GM21723 (cell line): Measurements from ENCODE around the gene FXR2.
"Not testable (repeated sequence)": the region's sequence is repeated elsewhere in the genome, so short reads cannot be mapped to it uniquely, and the experiment has no call there.

ENCODE experiments used
- ATAC-seq: cut with Tn5 transposase; IDR thresholded peaks from one replicate; pipeline ENCODE4 v1.9.1; 2021; ENCODE audit warnings: mild to moderate bottlenecking, moderate library complexity; ENCODE audit not compliant: unreplicated experiment

FXR2 gene

DNA sequence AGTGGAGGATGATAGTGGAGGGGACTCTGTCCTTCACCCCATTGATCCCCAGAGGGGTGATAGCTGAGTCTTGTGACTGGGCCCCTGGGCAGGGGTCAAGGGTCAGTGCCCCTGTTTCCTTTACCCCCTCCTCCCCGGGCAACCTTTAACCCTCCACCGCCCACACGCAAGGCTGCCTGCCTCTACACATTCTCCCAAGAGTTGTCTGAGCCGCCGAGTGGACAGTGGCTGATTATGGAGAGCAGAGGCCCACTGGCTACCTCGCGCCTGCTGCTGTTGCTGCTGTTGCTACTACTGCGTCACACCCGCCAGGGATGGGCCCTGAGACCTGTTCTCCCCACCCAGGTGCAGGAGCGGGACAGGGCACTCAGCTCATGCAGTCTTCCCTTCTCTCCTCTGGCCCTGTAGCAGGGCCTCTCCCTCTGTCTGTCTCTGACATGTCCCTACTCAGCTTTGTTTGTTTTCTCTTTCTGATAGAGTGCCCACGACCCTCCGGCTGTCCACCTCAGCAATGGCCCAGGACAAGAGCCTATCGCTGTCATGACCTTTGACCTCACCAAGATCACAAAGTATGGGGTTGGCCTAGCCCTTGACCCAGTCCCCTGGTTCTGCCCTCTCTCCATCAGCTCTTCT lies 15.4 kb upstream of the FXR2 start, which contains the start of gene SHBG:
TSS of gene SHBG (plus strand) at position 197 of the 633 bp plus-strand sequence. CDS start at position 235, 38 bp downstream.
- ATAC-seq: no peak

GRCh38 chr17:7627250-7628121 lies 12.8 kb upstream of the FXR2 start, which contains the start of gene SAT2:
Gene SAT2, minus strand, starts transcription at chr17:7627821. Its CDS starts 186 bp downstream, at chr17:7627635.
- ATAC-seq: peak; percentile 77

DNA sequence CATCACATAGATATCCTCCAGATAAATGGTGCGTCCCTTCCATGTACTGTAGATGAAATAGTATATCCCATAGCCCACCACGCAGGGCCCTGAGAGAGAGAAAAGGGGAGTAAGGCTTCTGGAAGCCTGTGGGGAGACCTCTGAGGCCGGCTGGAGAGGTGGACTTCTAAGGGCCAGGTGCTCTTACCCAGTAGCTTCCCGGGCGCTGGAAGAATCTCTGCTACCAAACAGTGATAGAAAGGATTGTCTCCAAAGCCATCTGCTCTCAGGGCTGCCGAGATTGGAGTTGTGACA lies 12.2 kb upstream of the FXR2 start:
- ATAC-seq: no peak

DNA sequence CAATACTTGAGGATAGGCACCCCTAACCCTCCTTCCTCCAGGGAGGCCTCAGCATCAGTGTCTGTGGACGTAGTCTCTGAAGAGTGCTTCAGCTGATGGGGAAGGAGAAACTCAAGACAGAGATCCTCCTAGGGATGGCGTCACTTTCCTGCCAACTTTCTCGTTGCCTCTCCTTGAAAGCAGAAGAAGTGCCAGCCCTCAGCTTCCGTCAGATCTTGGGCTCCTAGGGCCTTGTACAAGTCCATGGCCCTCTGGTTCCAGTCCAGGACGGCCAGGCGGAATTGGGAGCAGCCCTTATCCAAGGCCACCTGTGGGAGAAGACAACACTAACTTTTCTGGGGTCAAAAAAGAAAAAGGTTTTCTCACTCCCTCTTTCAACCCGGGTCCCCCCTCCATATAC lies 11.6 kb upstream of the FXR2 start:
- ATAC-seq: no peak

- ATAC-seq: not testable (repeated sequence)
These were observed 11.1 kb upstream of the FXR2 start for GRCh38 chr17:7625749-7626148.

- ATAC-seq: no peak
These were observed 9.0 kb upstream of the FXR2 start for GRCh38 chr17:7623661-7624060.

- no peak for ATAC-seq
These were observed 6.1 kb upstream of the FXR2 start for GRCh38 chr17:7620835-7621234.

- no peak for ATAC-seq
These were observed 3.9 kb upstream of the FXR2 start for GRCh38 chr17:7618608-7619007.

DNA sequence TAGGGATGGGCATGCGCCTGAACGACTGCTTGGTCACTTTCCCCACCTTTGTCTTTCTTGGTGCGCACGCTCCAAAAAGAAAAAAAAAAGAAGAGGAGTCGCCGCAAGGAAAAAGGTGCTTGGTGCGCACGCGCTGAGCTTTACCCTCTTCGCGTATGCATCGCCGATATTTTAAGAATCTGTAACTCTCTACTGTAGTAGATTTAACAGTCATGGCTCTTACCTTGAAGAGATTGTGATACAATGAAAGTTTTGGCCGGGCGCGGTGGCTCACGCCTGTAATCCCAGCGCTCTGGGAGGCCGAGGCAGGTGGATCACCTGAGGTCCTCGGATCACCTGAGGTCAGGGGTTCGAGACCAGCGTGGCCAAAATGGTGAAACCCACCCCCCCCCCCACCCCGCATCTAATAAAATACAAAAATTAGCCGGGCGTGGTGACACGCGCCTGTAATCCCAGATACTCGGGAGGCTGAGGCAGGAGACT lies 609 bp upstream of the FXR2 start:
- ATAC-seq: no peak

DNA sequence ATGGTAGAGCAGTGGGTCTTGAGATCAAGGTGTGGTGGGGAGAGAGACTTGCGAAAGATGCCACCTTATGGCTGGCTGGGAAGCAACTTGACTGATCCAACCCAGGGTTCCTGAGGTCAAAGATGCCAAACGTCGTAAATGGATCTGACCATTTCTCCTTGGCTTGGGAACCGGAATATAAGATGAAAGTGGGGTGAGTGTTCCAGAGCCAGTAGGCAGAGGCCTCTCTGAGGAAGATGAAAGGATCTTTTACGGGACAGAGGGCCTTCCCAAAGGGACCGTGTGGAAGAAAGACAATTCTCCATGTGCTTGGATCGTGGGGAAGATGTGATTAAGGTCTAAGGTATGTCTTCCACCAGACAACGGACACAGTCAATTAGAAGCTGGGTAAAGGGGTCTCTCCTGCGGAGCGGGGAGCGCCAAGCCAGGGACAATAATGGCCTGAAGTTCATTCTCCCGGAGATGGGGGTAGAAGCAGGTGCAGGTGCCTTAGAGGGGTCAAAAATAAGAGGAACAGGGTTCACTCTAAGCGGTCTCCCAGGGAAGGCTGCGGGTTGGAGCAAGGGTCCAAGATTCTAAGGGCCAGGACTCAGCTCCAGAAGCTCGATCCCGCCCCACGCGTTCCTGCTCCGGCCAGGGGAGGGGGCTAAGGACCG lies 800 bp downstream of the FXR2 start:
- no peak for ATAC-seq

- ATAC-seq: no peak
These were observed 2.4 kb downstream of the FXR2 start for GRCh38 chr17:7612294-7612640.

GRCh38 chr17:7611635-7612293 lies 2.9 kb downstream of the FXR2 start:
- no peak for ATAC-seq

- ATAC-seq: no peak
These were observed 4.1 kb downstream of the FXR2 start for GRCh38 chr17:7610641-7611040.

DNA sequence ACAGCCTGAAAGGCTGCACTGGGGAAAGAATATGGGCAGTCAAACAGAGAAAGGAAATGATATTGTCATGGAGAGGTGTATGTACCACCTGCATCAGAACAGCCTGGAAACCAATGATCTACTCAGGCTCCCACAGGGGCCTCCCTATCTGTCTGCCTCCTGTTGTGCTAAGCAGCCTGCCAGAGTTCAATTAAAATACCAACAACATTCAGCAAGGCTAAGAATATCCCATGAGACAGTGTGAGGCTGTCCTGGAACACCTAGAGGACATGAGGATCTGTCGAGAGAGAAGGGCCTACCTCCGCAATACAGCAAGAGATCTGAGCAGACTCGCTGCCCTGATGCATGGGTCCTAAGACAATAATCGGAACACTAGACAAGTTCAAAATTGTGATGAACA lies 8.4 kb downstream of the FXR2 start:
- no peak for ATAC-seq

- ATAC-seq: not testable (repeated sequence)
These were observed 17.1 kb downstream of the FXR2 start for GRCh38 chr17:7597561-7597960.

DNA sequence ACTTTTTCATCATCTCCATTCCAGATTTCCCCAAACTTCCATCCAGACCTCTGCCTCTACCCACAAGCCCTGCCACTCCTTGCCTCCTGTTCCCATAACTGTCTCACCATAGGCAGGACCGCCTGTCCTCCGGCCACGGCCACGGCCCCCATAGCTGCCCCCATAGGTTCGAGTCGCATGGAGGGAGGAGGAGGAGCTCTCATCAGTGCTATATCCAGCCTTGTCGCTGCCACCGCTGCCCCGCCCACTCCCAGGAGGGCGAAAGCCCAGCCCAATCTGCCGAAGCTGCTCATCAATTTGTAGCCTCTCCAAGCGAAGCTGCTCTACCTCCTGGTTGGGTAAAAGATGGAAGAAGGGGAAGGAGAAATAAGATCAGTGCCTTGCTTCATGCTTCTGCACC lies 21.4 kb downstream of the FXR2 start:
- ATAC-seq: no peak

DNA sequence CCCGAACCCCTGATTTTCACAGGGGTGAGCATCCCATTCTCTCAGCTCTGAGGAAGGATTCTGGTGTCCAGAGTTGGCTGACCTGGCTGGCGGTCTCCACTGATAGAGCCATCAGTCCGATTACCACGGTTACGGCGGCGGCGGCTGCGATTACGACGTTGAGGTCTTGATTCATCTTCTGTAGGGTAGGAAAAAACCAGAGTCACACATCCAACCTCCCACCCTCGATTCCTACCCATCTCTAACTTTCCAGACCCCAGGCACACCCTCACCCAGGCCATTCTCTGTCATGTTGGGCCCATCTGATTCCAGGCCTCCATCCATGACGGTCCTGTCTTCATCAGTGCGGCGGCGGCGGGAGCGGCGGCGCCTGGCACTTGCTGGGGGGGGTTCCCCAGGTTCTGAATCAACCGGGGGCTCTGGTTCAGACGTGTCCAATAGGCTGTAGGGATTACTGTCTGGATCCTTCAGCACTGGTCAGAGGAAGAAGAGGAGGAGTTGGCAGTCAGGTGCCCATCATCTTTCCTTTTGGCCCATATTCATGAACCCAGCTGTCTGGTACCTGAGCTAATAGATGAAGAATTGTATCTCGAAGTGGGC lies 22.2 kb downstream of the FXR2 start:
- no peak for ATAC-seq

DNA sequence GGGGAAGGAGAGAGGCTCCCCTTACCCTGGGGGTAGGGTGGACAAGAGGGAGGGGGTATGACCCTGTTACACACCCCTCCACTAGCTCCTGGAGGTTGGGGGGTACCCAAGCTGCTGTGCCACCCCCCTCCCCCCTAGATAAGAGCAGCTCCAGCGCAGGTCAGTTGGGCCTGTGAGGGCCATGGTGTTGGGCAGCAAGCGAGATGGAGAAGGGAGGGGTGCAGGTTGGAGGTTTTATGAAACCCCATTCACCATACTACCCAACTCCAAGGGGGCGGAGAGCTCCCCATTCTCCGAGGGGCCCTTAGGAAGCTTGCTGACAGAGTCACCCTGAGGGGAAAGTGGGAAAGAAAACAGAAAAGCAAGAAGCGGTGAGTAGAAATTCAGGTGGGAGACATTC lies 23.1 kb downstream of the FXR2 start:
- ATAC-seq: no peak

DNA sequence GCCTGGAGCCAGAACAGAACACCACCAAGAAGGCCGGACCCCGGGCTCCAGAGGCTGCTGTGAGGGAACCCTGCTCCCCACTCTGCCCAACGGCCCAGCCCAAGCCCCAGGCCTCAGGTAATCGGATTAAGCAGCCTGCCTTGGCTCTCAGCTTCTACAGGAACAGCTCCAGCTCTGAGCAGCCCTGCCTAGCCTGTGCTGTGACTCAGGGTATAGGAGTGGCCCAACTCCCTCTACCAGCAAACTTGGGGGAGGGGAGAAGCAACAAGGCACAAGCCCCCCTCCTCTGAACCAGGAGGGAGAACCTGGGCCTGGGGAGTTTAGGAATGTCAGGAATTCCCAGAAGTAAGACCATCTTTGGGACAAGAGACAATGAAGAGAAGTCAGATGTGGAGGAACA lies 24.0 kb downstream of the FXR2 start:
- no peak for ATAC-seq

DNA sequence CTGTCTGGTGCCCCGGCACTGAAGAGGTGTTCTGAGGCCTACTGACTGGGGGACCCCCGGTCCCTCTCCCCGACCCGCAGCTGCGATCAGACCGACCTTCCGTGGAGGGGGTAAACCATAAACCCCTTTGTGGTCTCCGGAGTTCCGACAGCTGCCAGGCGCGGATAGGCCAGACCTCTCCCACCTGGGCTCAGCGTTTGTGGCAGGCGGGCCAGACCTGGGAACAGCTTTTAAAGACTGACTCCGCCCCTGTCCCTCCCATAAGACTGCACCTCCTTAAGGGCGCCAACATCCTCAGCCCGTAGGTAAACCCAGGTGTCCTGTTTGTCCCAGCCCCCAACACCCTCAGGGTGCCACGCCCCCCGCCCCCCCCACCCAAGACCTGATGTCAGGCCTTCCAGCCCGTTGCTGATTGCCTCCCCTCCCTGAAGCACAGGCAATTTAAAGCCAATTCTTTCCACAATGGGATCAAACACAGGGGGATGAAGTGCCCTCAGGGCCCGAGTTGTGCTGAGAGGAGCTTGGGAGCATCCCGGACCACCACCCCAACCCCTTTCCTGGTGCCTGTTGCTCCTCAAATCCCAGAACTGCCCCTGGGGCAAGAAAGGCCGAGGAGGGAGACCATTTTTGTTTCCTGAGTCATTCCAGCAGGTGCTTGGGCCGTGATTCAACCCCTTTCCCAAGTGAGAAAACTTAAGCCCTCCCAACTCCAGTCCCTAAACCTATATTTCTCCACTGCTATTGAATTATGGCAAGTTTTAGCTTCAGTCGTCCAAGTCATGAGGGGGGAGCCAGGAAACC lies 24.6 kb downstream of the FXR2 start, which contains the start of gene SOX15:
TSS of gene SOX15 (minus strand) at position 204 of the 801 bp plus-strand sequence. CDS start 418 bp downstream, outside the sequence.
- no peak for ATAC-seq
